Measurements from ENCODE around the gene OGN. TPM values are rescaled to one million over a fixed set of nuclear protein-coding genes. Genes with fewer than 3 reads are reported as not detected.

The OGN gene
- total and polyA plus RNA-seq, 10 of the 15 experiments (the other 5 are each of a cell fraction or from before 2014, with no cell fraction given): 0.04 to 2.5 (median 0.15) TPM; not detected in 4

DNA sequence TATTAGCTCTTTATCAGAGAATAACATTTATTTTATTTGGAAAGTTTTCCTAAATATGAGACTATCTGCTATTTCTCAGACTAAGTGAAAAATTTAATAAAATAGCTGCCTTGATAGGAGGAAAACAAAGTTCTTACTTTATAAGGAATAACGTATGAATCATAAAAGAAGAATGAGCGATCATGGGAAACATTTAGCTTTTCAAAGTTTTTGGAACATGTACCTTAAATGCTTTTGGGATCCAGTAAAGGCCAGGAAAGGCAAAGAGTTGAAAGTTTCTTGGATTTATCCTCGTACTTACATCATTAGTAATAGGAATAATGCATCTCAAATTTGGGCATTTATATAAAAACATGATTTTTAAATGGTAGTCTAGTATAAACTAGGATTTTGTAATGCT is 19.4 kb downstream of the OGN start (continued):
- TF ChIP-seq, protein P1, sequence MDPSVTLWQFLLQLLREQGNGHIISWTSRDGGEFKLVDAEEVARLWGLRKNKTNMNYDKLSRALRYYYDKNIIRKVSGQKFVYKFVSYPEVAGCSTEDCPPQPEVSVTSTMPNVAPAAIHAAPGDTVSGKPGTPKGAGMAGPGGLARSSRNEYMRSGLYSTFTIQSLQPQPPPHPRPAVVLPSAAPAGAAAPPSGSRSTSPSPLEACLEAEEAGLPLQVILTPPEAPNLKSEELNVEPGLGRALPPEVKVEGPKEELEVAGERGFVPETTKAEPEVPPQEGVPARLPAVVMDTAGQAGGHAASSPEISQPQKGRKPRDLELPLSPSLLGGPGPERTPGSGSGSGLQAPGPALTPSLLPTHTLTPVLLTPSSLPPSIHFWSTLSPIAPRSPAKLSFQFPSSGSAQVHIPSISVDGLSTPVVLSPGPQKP (IDR thresholded peaks at IDR 0.05; ENCODE audit: low read depth, low read length): no peak
- TF ChIP-seq NBN (IDR thresholded peaks at IDR 0.05): no peak
- TF ChIP-seq, protein P2, sequence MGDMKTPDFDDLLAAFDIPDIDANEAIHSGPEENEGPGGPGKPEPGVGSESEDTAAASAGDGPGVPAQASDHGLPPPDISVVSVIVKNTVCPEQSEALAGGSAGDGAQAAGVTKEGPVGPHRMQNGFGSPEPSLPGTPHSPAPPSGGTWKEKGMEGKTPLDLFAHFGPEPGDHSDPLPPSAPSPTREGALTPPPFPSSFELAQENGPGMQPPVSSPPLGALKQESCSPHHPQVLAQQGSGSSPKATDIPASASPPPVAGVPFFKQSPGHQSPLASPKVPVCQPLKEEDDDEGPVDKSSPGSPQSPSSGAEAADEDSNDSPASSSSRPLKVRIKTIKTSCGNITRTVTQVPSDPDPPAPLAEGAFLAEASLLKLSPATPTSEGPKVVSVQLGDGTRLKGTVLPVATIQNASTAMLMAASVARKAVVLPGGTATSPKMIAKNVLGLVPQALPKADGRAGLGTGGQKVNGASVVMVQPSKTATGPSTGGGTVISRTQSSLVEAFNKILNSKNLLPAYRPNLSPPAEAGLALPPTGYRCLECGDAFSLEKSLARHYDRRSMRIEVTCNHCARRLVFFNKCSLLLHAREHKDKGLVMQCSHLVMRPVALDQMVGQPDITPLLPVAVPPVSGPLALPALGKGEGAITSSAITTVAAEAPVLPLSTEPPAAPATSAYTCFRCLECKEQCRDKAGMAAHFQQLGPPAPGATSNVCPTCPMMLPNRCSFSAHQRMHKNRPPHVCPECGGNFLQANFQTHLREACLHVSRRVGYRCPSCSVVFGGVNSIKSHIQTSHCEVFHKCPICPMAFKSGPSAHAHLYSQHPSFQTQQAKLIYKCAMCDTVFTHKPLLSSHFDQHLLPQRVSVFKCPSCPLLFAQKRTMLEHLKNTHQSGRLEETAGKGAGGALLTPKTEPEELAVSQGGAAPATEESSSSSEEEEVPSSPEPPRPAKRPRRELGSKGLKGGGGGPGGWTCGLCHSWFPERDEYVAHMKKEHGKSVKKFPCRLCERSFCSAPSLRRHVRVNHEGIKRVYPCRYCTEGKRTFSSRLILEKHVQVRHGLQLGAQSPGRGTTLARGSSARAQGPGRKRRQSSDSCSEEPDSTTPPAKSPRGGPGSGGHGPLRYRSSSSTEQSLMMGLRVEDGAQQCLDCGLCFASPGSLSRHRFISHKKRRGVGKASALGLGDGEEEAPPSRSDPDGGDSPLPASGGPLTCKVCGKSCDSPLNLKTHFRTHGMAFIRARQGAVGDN (IDR thresholded peaks at IDR 0.05): no peak
- TF ChIP-seq TAF1 (IDR thresholded peaks at IDR 0.05; ENCODE audit: borderline replicate concordance, low read depth, low read length): no peak
- TF ChIP-seq, protein P3, sequence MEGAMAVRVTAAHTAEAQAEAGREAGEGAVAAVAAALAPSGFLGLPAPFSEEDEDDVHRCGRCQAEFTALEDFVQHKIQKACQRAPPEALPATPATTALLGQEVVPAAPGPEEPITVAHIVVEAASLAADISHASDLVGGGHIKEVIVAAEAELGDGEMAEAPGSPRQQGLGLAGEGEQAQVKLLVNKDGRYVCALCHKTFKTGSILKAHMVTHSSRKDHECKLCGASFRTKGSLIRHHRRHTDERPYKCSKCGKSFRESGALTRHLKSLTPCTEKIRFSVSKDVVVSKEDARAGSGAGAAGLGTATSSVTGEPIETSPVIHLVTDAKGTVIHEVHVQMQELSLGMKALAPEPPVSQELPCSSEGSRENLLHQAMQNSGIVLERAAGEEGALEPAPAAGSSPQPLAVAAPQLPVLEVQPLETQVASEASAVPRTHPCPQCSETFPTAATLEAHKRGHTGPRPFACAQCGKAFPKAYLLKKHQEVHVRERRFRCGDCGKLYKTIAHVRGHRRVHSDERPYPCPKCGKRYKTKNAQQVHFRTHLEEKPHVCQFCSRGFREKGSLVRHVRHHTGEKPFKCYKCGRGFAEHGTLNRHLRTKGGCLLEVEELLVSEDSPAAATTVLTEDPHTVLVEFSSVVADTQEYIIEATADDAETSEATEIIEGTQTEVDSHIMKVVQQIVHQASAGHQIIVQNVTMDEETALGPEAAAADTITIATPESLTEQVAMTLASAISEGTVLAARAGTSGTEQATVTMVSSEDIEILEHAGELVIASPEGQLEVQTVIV (IDR thresholded peaks at IDR 0.05; ENCODE audit: borderline replicate concordance, partially characterized antibody): no peak
- no peak for TF ChIP-seq BRCA1 (IDR thresholded peaks at IDR 0.05; ENCODE audit: low read depth, low read length)
- TF ChIP-seq NR2C2 (IDR thresholded peaks at IDR 0.05; ENCODE audit: borderline replicate concordance, control insufficient read depth, insufficient read length, low read depth): no peak
- TF ChIP-seq, protein P4, sequence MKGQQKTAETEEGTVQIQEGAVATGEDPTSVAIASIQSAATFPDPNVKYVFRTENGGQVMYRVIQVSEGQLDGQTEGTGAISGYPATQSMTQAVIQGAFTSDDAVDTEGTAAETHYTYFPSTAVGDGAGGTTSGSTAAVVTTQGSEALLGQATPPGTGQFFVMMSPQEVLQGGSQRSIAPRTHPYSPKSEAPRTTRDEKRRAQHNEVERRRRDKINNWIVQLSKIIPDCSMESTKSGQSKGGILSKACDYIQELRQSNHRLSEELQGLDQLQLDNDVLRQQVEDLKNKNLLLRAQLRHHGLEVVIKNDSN (IDR thresholded peaks at IDR 0.05; ENCODE audit: borderline replicate concordance, extremely low read length, insufficient read depth, low read depth, low read length): no peak
- no peak for TF ChIP-seq WRNIP1 (IDR thresholded peaks at IDR 0.05; ENCODE audit: borderline replicate concordance, low read depth, low read length)
- TF ChIP-seq HDAC6 (IDR thresholded peaks at IDR 0.05; ENCODE audit: unreplicated experiment): no peak

All from GM12878 (cell line).